Measurements from ENCODE around the gene MPP3. TPM values are rescaled to one million over a fixed set of nuclear protein-coding genes. Genes with fewer than 3 reads are reported as not detected.

MPP3 gene
- total RNA-seq, 2 experiments from 2014 or later: 0.27 to 0.31 TPM

DNA sequence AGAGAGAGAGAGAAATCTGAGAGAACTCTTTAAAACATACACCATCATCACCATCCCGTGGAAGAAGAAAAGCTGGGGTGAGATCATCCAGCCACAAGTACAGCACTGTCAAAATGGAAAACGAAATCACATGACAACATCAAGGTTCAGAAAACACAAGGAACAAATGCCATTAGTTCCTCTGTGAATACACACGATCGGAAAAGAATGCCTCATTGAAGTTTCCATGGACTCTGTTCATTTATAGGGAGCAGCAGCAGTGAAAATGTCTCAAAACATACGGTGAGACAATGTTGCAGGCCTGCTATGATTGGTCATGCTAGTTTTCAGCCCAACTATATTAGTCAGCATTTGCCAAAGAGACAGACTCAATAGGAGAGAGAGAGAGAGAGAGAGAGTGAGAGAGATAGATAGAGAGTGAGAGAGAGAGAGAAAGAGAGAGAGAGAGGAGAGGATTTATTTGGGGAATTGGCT lies 48.3 kb downstream of the MPP3 start:
- H3K4me1 Mint-ChIP-seq (ENCODE audit: low read depth): peaks cover 2% of the 10 kb centered on the region
- H3K36me3 Mint-ChIP-seq (ENCODE audit: low read depth): no peaks in the 10 kb centered on the region
- ATAC-seq: no peak
- H3K27me3 Mint-ChIP-seq: peaks cover 32% of the 10 kb centered on the region
- H3K4me3 Mint-ChIP-seq: no peak overlapping the region
- intact Hi-C loops (cut with micrococcal nuclease): no loop called here
- no peak for DNase-seq
- H3K9me3 Mint-ChIP-seq: no peaks in the 10 kb centered on the region
- POLR2A ChIA-PET: no interaction called here
- TF ChIP-seq, protein P1, sequence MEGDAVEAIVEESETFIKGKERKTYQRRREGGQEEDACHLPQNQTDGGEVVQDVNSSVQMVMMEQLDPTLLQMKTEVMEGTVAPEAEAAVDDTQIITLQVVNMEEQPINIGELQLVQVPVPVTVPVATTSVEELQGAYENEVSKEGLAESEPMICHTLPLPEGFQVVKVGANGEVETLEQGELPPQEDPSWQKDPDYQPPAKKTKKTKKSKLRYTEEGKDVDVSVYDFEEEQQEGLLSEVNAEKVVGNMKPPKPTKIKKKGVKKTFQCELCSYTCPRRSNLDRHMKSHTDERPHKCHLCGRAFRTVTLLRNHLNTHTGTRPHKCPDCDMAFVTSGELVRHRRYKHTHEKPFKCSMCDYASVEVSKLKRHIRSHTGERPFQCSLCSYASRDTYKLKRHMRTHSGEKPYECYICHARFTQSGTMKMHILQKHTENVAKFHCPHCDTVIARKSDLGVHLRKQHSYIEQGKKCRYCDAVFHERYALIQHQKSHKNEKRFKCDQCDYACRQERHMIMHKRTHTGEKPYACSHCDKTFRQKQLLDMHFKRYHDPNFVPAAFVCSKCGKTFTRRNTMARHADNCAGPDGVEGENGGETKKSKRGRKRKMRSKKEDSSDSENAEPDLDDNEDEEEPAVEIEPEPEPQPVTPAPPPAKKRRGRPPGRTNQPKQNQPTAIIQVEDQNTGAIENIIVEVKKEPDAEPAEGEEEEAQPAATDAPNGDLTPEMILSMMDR (IDR thresholded peaks at IDR 0.05): no peak
- H3K27ac Mint-ChIP-seq: no peak overlapping the region
- CTCF ChIA-PET: interaction anchor here (0.6 to 1.4 kb wide), 4 partner anchors 18 to 62 kb away, joined by 3 to 4 read pairs (median 3); no protein-coding TSS in a partner anchor

DNA sequence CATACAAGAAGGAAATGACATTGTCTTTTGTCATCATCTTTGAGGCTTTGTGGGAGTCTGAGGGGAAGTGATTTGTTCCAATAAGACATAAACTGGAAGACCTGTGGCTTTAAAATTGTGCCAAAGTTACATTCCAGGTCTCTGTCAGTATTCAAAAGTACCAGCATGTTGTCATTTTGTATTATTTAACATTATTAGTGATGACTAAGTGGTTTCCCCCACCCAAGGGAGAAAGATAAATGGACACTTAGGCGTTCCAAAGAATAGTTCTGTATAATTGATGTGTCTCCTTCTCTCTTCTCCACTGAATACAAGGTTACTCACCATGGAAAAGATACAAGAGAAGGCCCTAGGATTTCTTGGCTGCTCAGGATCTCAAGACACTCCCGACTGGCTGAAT lies 48.9 kb downstream of the MPP3 start:
- no peaks in the 10 kb centered on the region for H3K9me3 Mint-ChIP-seq
- peaks cover 6% of the 10 kb centered on the region for H3K4me1 Mint-ChIP-seq (ENCODE audit: low read depth)
- ATAC-seq (no peak), DNase-seq (no peak)
- TF ChIP-seq, protein P1 (IDR thresholded peaks at IDR 0.05): no peak
- intact Hi-C loops (cut with micrococcal nuclease): no loop called here
- H3K27ac Mint-ChIP-seq: no peak overlapping the region
- no peak overlapping the region for H3K4me3 Mint-ChIP-seq
- peaks cover 33% of the 10 kb centered on the region for H3K27me3 Mint-ChIP-seq
- CTCF ChIA-PET: interaction anchor here (0.6 to 1.4 kb wide), 3 partner anchors 18 to 62 kb away, joined by 3 to 4 read pairs (median 3); no protein-coding TSS in a partner anchor
- H3K36me3 Mint-ChIP-seq (ENCODE audit: low read depth): no peaks in the 10 kb centered on the region
- POLR2A ChIA-PET: no interaction called here

DNA sequence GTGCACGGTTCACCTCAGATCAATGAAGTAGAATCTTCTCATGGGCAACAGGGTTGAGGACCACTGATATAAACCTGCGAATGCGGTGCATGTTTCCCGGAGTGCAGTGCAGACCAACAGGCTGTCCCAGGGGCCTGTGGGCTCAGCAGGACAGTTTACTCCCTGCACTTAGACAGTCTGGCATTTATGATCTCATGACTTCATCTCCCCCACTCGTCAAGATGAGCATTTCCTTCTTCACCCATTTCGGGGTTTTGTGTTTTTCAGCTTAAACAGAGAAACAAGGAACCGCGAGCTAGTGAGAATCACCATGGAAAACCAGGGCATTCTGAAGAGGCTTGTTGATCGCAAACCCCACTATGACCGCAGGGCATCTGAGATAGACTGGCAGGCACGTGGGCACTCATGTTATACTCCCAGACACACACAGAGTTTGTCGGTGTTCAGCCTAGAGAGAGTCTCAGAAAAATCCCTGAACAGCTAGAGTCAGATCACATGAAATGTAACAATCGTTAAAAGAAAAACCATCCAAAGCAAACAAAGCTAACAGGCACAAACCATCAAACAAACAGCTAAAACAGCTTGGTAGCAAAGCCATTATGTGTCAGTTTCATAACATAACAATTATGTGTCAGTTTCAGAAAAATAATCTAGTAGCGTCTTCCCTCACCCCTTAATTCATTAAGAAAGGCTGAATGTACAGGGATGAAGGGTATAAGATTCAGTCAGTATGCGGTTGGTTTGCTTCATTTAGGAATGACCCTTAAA lies 49.8 kb downstream of the MPP3 start:
- Mint-ChIP-seq H3K4me3 (no peak overlapping the region), H3K27ac (no peak overlapping the region), H3K36me3 (ENCODE audit: low read depth) (no peaks in the 10 kb centered on the region), H3K9me3 (no peaks in the 10 kb centered on the region), H3K4me1 (ENCODE audit: low read depth) (peaks cover 6% of the 10 kb centered on the region), H3K27me3 (peaks cover 33% of the 10 kb centered on the region)
- ChIA-PET POLR2A (interaction anchor here (0.6 kb wide), 1 partner anchor 178 kb away, joined by 3 read pairs; no protein-coding TSS in a partner anchor), CTCF (interaction anchor here (1.3 kb wide), 1 partner anchor 34 kb away, joined by 3 read pairs; no protein-coding TSS in a partner anchor)
- DNase-seq (no peak), ATAC-seq (no peak)
- intact Hi-C loops (cut with micrococcal nuclease): no loop called here
- TF ChIP-seq, protein P1 (IDR thresholded peaks at IDR 0.05): no peak

DNA sequence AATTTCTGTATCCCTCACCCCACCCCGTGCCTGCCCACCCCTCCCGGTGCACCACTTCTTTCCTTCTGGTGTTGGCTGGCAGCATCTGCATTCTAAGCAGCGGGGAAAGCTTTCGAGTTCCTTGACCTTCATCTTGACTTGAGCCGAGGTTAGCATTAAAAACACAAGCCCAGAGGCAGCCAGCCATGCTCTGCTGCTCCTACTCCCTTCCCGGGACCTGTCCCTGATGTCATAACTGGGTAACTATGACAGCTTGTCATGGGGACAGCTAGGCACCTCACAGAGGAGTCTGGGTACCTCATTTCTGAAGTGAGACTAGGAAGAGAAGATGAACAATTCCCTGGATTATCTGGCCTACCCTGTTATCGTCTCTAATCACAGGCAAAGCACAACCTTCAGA lies 52.8 kb downstream of the MPP3 start, which contains the start of gene CFAP97D1:
CFAP97D1 (plus strand) TSS at position 301 of the 400 bp plus-strand sequence; CDS start at position 329, 28 bp downstream.
- intact Hi-C loops (cut with micrococcal nuclease): no loop called here
- H3K9me3 Mint-ChIP-seq: no peaks in the 10 kb centered on the region
- ATAC-seq: no peak
- ChIA-PET CTCF (interaction anchor here (0.9 to 1.9 kb wide), 2 partner anchors 14 to 66 kb away, joined by 4 to 8 read pairs; partner anchors contain the start of gene CD300LG), POLR2A (no interaction called here)
- TF ChIP-seq, protein P1 (IDR thresholded peaks at IDR 0.05): no peak
- H3K4me1 Mint-ChIP-seq (ENCODE audit: low read depth): peaks cover 10% of the 10 kb centered on the region
- peaks cover 33% of the 10 kb centered on the region for H3K27me3 Mint-ChIP-seq
- peak within 1 kb of the TSS; percentile 77 for H3K4me3 Mint-ChIP-seq
- H3K27ac Mint-ChIP-seq: no peak within 1 kb of the TSS
- no peak for DNase-seq
- peaks cover 2% of the 10 kb centered on the region for H3K36me3 Mint-ChIP-seq (ENCODE audit: low read depth)
